NCI-H146 treated with DMSO at 0.1 percent for 48 hours (cell line): Measurements from ENCODE around the gene TMEM143.
"Not testable (repeated sequence)": the region's sequence is repeated elsewhere in the genome, so short reads cannot be mapped to it uniquely, and the experiment has no call there.

Source experiments
- DNase-seq: peaks from one replicate; lab custom pipeline; 2025; ENCODE audit not compliant: unreplicated experiment; lab: John Stamatoyannopoulos, UW

The TMEM143 gene

DNA sequence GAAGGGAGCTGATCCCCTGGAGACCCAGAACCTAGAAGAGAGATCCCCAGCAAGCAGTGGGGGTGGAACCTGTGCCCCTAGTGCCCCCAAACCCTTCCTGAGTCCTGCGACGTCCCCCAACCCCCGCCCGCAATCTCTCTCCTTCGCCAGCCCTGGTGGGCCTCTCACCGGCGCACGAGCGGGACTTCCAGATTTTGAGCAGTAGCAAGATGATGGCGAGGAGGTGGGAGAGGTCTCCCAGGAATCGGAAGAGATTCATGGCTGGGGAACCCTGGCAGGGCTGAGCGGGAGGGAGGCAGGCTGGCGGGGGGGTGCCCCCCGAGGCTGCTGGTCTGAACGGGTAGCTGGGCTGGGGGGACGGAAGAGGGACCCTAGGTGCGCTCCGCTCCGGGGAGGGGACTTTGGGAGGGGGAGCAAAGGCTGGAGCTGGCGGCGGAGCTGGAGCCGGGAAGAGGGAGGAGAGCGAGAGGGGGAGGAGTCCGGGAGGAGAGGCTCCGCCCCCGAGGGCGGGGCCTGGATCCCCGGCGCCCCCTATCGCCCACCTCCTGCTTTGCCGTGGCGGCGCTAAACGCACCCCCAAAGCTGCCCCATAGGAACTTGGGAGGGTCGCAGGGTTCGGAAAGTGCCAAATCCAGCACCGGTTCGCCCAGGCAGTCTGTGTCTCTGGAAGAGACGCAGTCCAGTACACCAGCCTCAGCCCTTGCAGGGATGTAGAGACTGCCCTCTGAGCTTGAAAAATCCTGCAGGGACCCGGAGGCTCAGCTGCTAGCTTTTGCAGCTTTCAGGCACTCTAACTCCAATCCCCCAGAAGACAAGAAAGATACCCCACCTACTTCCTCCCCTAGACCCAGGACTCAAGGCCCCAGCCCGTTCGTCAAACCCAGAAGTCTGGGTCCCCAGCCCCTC lies 27.6 kb upstream of the TMEM143 start, which contains the start of gene KDELR1:
Gene KDELR1, minus strand, starts transcription at position 452 of the 906 bp plus-strand sequence. Its CDS starts 193 bp downstream, at position 259.
- peak; percentile 37 for DNase-seq

- peak; percentile 37 for DNase-seq
These were observed 26.7 kb upstream of the TMEM143 start for GRCh38 chr19:48390188-48391099.

DNA sequence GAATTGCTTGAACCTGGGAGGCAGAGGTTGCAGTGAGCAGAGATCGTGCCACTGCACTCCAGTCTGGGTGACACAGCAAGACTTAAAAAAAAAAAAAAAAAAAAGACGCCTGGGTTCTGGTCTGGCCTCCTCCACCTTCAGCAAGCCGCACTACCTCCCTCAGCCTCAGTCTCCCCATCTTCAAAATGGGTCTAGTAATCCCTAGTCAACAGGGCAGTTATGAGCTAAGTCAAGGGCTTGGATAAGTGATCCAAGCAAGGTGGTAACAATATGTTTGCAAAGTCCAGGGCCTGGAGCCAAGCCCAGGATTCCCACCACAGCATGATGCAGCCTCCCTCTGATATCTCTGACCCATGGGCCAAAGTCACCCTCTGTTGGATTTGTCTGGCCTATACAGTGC lies 23.2 kb upstream of the TMEM143 start:
- no peak for DNase-seq

DNA sequence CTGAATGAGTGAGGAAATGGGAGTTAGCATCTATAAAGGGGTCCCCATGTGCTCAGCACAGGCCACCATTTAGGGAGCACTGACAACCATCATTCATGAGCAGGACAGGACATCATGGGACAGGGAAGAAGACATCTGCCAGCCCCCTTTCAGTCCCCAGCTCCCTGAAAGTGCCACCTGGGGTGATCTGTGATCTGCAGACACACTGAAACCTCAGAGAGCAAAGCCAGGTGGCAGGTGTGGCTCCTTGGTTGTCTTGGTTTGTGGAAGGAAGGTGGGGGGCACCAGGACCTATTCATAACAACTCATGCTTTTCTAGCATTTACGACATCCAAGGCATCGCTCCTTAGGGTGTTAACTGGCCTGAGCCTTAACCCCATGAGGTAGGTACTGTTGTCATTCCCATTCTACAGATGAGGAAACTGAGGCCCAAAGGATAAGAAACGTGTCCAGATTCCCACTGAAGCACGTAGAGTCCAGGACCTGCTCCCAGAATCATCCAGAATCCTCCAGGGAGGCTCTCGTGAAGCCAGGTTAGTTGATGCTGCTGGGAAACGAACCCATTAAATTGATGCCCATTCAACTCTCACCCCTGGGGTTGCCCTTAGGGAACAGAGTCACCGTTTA lies 21.8 kb upstream of the TMEM143 start:
- DNase-seq: no peak

DNA sequence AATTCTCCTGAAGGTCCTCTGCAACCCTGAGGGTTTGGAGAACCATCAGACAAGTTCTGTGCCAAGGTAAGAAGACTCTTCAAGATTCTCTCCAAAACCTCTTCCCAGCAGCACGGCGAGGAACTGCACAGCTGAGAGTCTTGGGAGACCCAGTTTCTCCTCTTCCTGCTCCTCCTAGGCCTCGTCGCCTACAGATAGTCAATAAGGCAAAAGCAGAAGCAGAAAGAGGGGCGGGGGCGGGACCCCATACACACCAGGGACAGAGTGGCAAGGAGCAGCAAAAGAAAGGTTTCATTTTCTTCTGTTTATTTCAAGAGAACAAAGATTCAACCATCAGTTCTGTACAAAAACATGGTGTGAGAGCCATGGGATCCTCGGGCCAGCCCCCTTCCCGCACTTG lies 18.5 kb upstream of the TMEM143 start:
- no peak for DNase-seq

DNA sequence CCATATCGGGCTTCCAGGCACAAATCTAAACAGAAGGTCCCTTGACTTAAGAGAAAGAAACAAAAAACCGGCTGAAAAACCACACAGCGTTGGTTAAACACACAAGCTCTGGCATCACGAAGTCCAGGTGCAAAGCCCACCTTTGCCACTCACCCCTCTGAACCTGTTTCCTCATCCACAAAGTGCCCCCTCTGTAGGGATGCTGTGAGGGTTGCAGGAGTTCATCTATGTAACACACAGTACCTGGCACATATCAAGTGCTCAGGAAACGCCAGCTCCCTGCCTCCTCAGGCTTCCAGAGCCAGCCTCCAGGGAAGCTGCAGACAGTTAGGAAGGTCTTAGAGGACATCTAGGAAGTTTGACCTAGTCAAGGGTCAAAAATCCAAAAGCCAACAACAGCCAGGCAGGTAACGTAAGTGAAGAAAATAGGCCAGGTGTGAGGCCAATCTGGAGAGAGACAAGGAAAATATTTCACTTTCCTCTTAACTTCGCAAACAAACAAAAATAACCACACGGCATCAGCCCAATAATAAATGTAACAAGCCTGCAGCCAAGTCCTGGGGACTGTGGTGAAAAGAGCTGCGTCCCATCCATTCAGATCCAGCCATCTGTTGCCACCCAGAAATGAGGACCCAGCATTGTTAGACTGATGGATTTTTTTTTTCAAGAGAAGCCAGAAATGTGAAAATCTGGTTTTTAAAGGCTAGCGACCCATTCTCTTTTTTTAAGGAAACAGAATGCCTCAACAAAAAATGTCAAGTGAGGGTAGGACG lies 17.6 kb upstream of the TMEM143 start:
- DNase-seq: no peak

DNA sequence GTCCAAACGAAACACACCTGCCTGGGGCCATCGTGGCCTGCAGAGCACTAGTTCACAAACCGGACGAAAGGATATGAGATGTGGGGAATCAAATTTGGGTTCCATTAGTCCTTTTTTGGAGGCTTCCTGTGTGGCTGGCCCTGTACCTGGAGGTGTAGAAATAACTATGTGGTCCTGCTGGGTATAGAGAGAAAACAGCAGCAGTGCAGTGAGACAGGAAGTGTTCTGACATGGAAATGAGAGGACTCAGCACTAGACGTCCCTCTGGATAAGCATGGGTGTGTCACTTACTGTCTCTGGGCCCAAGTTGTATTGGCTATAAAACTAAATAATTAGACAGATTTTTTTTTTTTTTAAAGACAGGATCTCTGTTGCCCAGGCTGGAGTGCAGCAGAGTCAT lies 15.3 kb upstream of the TMEM143 start:
- no peak for DNase-seq

DNA sequence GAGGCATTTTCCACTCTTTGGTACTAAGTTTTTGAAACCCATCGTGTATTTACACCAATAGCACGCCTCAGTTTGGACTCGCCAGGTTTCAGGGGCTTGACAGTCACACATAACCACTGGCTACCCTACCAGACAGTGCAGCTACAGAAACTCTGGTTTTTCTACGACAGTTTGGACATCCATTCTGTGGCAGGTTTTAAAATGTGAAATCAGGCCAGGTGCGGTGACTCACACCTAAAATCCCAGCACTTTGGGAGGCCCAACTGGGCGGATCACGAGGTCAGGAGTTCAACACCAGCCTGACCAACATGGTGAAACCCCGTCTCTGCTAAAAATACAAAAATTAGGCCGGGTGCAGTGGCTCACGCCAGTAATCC lies 14.4 kb upstream of the TMEM143 start:
- no peak for DNase-seq

GRCh38 chr19:48373567-48373966 lies 9.8 kb upstream of the TMEM143 start:
- DNase-seq: no peak

DNA sequence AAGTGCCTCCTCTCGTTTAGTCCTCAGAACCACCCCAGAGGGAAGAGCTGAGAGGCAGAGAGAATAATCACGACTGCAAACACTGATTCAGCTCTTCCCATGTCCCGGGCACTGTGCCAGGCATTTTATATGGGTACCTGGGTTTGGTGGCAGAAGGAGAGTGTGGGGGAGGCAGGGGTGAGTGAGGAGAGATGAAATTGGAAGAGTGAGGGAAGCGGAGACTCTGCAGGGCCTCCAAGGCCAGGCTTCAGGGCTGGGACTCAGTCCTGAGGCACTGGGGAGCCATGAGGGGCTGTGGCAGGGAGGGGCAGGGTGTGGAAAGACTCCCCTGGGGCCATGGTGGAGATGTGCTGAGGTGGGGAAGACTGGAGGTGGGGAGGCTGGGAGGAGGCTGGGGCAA lies 9.2 kb upstream of the TMEM143 start:
- no peak for DNase-seq

- DNase-seq: not testable (repeated sequence)
These were observed 8.0 kb upstream of the TMEM143 start for GRCh38 chr19:48371771-48372170.

- DNase-seq: no peak
These were observed 7.6 kb upstream of the TMEM143 start for GRCh38 chr19:48371367-48371766.

DNA sequence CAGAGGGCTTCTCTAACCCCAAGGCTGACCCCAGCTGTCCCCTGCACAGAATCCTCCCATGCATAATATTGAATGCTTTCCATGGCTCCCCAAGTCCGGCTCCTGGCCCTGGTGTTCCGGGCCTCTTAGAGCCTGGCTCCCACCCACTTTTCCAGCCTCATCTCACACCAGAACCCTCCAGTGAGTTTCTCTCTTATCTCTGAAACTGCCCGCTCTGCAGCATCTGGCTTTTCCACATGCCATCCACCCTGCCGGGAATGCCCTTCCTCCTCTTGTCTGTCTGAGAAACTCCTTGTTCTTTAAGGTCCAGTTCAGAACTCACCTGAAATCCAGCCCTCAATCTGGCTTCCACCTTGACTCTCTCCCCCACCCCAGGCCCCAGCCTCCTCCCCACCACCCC lies 7.2 kb upstream of the TMEM143 start:
- no peak for DNase-seq

- DNase-seq: peak; percentile 71
These were observed 5.2 kb upstream of the TMEM143 start for GRCh38 chr19:48368936-48369335.

- DNase-seq: no peak
These were observed 4.1 kb upstream of the TMEM143 start for GRCh38 chr19:48367855-48368254.

GRCh38 chr19:48365602-48366001 lies 1.9 kb upstream of the TMEM143 start:
- DNase-seq: no peak

DNA sequence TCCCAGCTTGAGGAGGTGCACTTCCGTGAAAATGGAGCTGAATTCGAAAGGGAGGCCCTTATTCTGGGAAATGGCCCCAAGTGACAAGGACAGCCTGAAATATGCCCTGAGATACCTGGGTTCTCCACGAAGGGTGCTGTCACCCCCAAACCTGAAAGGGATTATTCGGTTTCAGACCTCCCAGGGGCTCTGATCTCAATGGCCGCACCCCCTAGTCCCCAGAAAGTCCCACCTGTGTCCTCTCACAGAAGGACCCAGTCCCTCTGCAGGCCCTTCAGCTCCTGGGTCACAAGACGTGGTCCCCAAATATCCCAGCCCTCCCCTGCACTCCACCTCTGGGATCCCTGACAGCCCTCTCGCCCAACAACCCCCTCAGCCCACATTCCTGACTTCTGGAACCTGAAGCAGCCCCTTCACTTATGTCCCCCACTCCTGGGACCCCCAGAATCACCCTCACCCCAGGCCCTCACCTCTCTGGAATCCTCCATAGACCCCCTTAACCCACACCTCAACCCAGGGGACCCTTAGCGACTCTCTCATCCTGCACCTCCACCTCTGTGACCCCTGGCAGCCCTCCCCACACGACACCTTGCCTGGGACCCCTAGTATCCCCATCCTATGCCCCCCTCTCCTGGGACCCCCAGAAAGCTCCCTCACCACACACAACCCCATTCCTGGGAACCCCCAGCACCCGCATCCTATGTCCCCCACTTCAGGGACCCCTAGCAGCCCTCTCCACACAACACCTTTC lies 1.0 kb upstream of the TMEM143 start:
- no peak for DNase-seq

- no peak for DNase-seq
These were observed 285 bp downstream of the TMEM143 start for GRCh38 chr19:48363500-48363809.

GRCh38 chr19:48362716-48363499 lies 832 bp downstream of the TMEM143 start:
- peak; percentile 98 for DNase-seq
